T-helper 1 cell treated with Interleukin-12 subunit alpha and Interleukin-12 subunit beta and Interleukin-4 antibody, amounts not matched to agents 30 μg/mL and 1 μg/mL, for 36 hours (primary cell): ENCODE measurements around the gene EMILIN1.
"Not testable (repeated sequence)": the region's sequence is repeated elsewhere in the genome, so short reads cannot be mapped to it uniquely, and the experiment has no call there.

Source experiments
- H3K27ac Mint-ChIP-seq: one replicate; pipeline ENCODE4 v1.8.0; 2021; ENCODE audit warnings: mild to moderate bottlenecking, mixed read lengths
- H3K27me3 Mint-ChIP-seq: one replicate; pipeline ENCODE4 v1.8.0; 2021; ENCODE audit warnings: low read depth, mixed read lengths
- H3K36me3 Mint-ChIP-seq: one replicate; pipeline ENCODE4 v1.8.0; 2021; ENCODE audit warnings: low read depth, mixed read lengths
- H3K4me1 Mint-ChIP-seq: one replicate; pipeline ENCODE4 v1.8.0; 2021; ENCODE audit warnings: low read depth, mixed read lengths
- H3K4me3 Mint-ChIP-seq: one replicate; pipeline ENCODE4 v1.8.0; 2021; ENCODE audit warnings: mild to moderate bottlenecking, moderate library complexity, mixed read lengths
- H3K9me3 Mint-ChIP-seq: one replicate; pipeline ENCODE4 v1.8.0; 2021; ENCODE audit warnings: mixed read lengths

Gene EMILIN1

GRCh38 chr2:27109083-27109482 is 30.7 kb downstream of the EMILIN1 start:
- no peaks in the 10 kb centered on the region for H3K36me3 Mint-ChIP-seq
- no peaks in the 10 kb centered on the region for H3K9me3 Mint-ChIP-seq

GRCh38 chr2:27110603-27111352 is 32.4 kb downstream of the EMILIN1 start:
- not testable (repeated sequence) for H3K36me3 Mint-ChIP-seq, H3K9me3 Mint-ChIP-seq, H3K4me1 Mint-ChIP-seq, H3K4me3 Mint-ChIP-seq, H3K27ac Mint-ChIP-seq, H3K27me3 Mint-ChIP-seq

More at GRCh38 chr2:27109083-27109482, 30.7 kb downstream of the EMILIN1 start:
- Mint-ChIP-seq H3K4me3 (no peak overlapping the region), H3K27me3 (peaks cover 3% of the 10 kb centered on the region), H3K4me1 (no peaks in the 10 kb centered on the region), H3K27ac (no peak overlapping the region)

- H3K27ac Mint-ChIP-seq, H3K9me3 Mint-ChIP-seq, H3K4me3 Mint-ChIP-seq, H3K4me1 Mint-ChIP-seq, H3K36me3 Mint-ChIP-seq, H3K27me3 Mint-ChIP-seq: not testable (repeated sequence)
Observed at GRCh38 chr2:27111392-27112078, 33.1 kb downstream of the EMILIN1 start.

GRCh38 chr2:27115519-27115918 is 37.1 kb downstream of the EMILIN1 start:
- H3K9me3 Mint-ChIP-seq = no peaks in the 10 kb centered on the region
- peaks cover 3% of the 10 kb centered on the region for H3K4me1 Mint-ChIP-seq
- no peak overlapping the region for H3K27ac Mint-ChIP-seq
- no peaks in the 10 kb centered on the region for H3K36me3 Mint-ChIP-seq
- peaks cover 38% of the 10 kb centered on the region for H3K27me3 Mint-ChIP-seq
- H3K4me3 Mint-ChIP-seq = no peak overlapping the region

- H3K4me3 Mint-ChIP-seq = no peak overlapping the region
Observed at GRCh38 chr2:27117995-27118524, 39.6 kb downstream of the EMILIN1 start.

GRCh38 chr2:27118525-27119329 is 40.3 kb downstream of the EMILIN1 start, which contains the start of gene CGREF1:
CGREF1 (minus strand) TSS chr2:27119128; CDS start chr2:27104366, 14,762 bp downstream.
- H3K27ac Mint-ChIP-seq = no peak within 1 kb of the TSS
- H3K9me3 Mint-ChIP-seq = no peaks in the 10 kb centered on the region
- peaks cover 9% of the 10 kb centered on the region for H3K4me1 Mint-ChIP-seq
- H3K27me3 Mint-ChIP-seq = peaks cover 62% of the 10 kb centered on the region
- peak within 1 kb of the TSS; percentile 67 for H3K4me3 Mint-ChIP-seq
- H3K36me3 Mint-ChIP-seq = no peaks in the 10 kb centered on the region

More at GRCh38 chr2:27117995-27118524, 39.6 kb downstream of the EMILIN1 start:
- Mint-ChIP-seq H3K27ac (no peak overlapping the region), H3K4me1 (peaks cover 5% of the 10 kb centered on the region), H3K9me3 (no peaks in the 10 kb centered on the region), H3K36me3 (no peaks in the 10 kb centered on the region), H3K27me3 (peaks cover 59% of the 10 kb centered on the region)

- peak overlapping the region; percentile 67 for H3K4me3 Mint-ChIP-seq
- not testable (repeated sequence) for H3K36me3 Mint-ChIP-seq, H3K27ac Mint-ChIP-seq, H3K9me3 Mint-ChIP-seq
- peaks cover 11% of the 10 kb centered on the region for H3K4me1 Mint-ChIP-seq
- H3K27me3 Mint-ChIP-seq = peaks cover 60% of the 10 kb centered on the region
Observed at GRCh38 chr2:27119330-27119670, 40.9 kb downstream of the EMILIN1 start.

- no peaks in the 10 kb centered on the region for H3K9me3 Mint-ChIP-seq
- peaks cover 54% of the 10 kb centered on the region for H3K27me3 Mint-ChIP-seq
- H3K27ac Mint-ChIP-seq = no peak overlapping the region
- no peak overlapping the region for H3K4me3 Mint-ChIP-seq
- H3K36me3 Mint-ChIP-seq = no peaks in the 10 kb centered on the region
- H3K4me1 Mint-ChIP-seq = peaks cover 11% of the 10 kb centered on the region
Observed at GRCh38 chr2:27121906-27122305, 43.5 kb downstream of the EMILIN1 start.

- H3K9me3 Mint-ChIP-seq = no peaks in the 10 kb centered on the region
- peaks cover 11% of the 10 kb centered on the region for H3K4me1 Mint-ChIP-seq
- no peak overlapping the region for H3K27ac Mint-ChIP-seq
- H3K36me3 Mint-ChIP-seq = no peaks in the 10 kb centered on the region
- peak overlapping the region; percentile 90 for H3K4me3 Mint-ChIP-seq
- peaks cover 49% of the 10 kb centered on the region for H3K27me3 Mint-ChIP-seq
Observed at GRCh38 chr2:27122791-27123190, 44.4 kb downstream of the EMILIN1 start.

GRCh38 chr2:27123302-27124150 is 45.1 kb downstream of the EMILIN1 start, which contains the start of gene ABHD1:
ABHD1 (plus strand) TSS chr2:27123815; CDS start chr2:27123949, 134 bp downstream.
- peaks cover 11% of the 10 kb centered on the region for H3K4me1 Mint-ChIP-seq
- H3K4me3 Mint-ChIP-seq = peak within 1 kb of the TSS; percentile 90
- no peaks in the 10 kb centered on the region for H3K9me3 Mint-ChIP-seq
- no peaks in the 10 kb centered on the region for H3K36me3 Mint-ChIP-seq
- H3K27me3 Mint-ChIP-seq = peaks cover 43% of the 10 kb centered on the region
- peak within 1 kb of the TSS; percentile 70 for H3K27ac Mint-ChIP-seq

GRCh38 chr2:27125104-27125503 is 46.7 kb downstream of the EMILIN1 start:
- Mint-ChIP-seq H3K4me3 (no peak overlapping the region), H3K36me3 (peaks cover 8% of the 10 kb centered on the region), H3K27me3 (peaks cover 30% of the 10 kb centered on the region), H3K9me3 (no peaks in the 10 kb centered on the region), H3K27ac (no peak overlapping the region), H3K4me1 (peaks cover 7% of the 10 kb centered on the region)

- Mint-ChIP-seq H3K9me3 (no peaks in the 10 kb centered on the region), H3K27me3 (peaks cover 21% of the 10 kb centered on the region), H3K4me1 (peaks cover 7% of the 10 kb centered on the region), H3K27ac (no peak overlapping the region), H3K4me3 (no peak overlapping the region), H3K36me3 (peaks cover 20% of the 10 kb centered on the region)
Observed at GRCh38 chr2:27126252-27126710, 47.9 kb downstream of the EMILIN1 start.

- peaks cover 3% of the 10 kb centered on the region for H3K27me3 Mint-ChIP-seq
- peaks cover 28% of the 10 kb centered on the region for H3K36me3 Mint-ChIP-seq
- no peaks in the 10 kb centered on the region for H3K9me3 Mint-ChIP-seq
Observed at GRCh38 chr2:27127883-27128667, 49.7 kb downstream of the EMILIN1 start.

More at GRCh38 chr2:27127883-27128667, 49.7 kb downstream of the EMILIN1 start:
- H3K4me3 Mint-ChIP-seq = no peak overlapping the region
- H3K27ac Mint-ChIP-seq = no peak overlapping the region
- peaks cover 13% of the 10 kb centered on the region for H3K4me1 Mint-ChIP-seq
